ENCODE data around the gene SFTPD. TPM values are rescaled to one million over a fixed set of nuclear protein-coding genes. Genes with fewer than 3 reads are reported as not detected.
"Not testable (repeated sequence)": the region's sequence is repeated elsewhere in the genome, so short reads cannot be mapped to it uniquely, and the experiment has no call there.

SFTPD gene
- total RNA-seq, 1 donor from 2014 or later, result 0.29 TPM

- no peak overlapping the region for H3K4me3 Mint-ChIP-seq
- ChIA-PET CTCF (no interaction called here), POLR2A (no interaction called here)
- ATAC-seq (ENCODE audit: low read depth), result no peak
- H3K27ac Mint-ChIP-seq, result no peak overlapping the region
- no peaks in the 10 kb centered on the region for H3K9me3 Mint-ChIP-seq
- H3K36me3 Mint-ChIP-seq (ENCODE audit: low read depth), result no peaks in the 10 kb centered on the region
- H3K27me3 Mint-ChIP-seq, result peaks cover 17% of the 10 kb centered on the region
- intact Hi-C loops (cut with micrococcal nuclease), result no loop called here
- H3K4me1 Mint-ChIP-seq, result peaks cover 2% of the 10 kb centered on the region
- DNase-seq, result no peak
- TF ChIP-seq CTCF (IDR thresholded peaks at IDR 0.05), result no peak
These were observed 58.4 kb downstream of the SFTPD start for GRCh38 chr10:79890469-79890868.

GRCh38 chr10:79888984-79889383 lies 59.9 kb downstream of the SFTPD start:
- H3K9me3 Mint-ChIP-seq; H3K36me3 Mint-ChIP-seq (ENCODE audit: low read depth); H3K27ac Mint-ChIP-seq; POLR2A ChIA-PET; H3K4me1 Mint-ChIP-seq; DNase-seq; H3K4me3 Mint-ChIP-seq; ATAC-seq (ENCODE audit: low read depth); intact Hi-C loops (cut with micrococcal nuclease); CTCF ChIA-PET: not testable (repeated sequence)
- H3K27me3 Mint-ChIP-seq, result peaks cover 19% of the 10 kb centered on the region

Other genes starting within 250 kb of the SFTPD start
- gene NUTM2B, start 245.9 kb downstream of the SFTPD start, total RNA-seq, result 0.80 and 1.2 TPM in 2 replicates
- 0.44 and 0.58 TPM in 2 replicates for gene NUTM2E, start 122.4 kb downstream of the SFTPD start, total RNA-seq
- gene TMEM254, start 129.6 kb upstream of the SFTPD start, total RNA-seq, result 14.7 and 16.2 TPM in 2 replicates
- not detected in 2 replicates for gene PLAC9, start 183.6 kb upstream of the SFTPD start, total RNA-seq